GM19238 (cell line): ENCODE data around the gene USP10.

Source experiments
- DNase-seq: peaks from one replicate; pipeline ENCODE4 v3.0.0; 2011; ENCODE audit warnings: low spot score; ENCODE audit not compliant: insufficient read length

USP10 gene

DNA sequence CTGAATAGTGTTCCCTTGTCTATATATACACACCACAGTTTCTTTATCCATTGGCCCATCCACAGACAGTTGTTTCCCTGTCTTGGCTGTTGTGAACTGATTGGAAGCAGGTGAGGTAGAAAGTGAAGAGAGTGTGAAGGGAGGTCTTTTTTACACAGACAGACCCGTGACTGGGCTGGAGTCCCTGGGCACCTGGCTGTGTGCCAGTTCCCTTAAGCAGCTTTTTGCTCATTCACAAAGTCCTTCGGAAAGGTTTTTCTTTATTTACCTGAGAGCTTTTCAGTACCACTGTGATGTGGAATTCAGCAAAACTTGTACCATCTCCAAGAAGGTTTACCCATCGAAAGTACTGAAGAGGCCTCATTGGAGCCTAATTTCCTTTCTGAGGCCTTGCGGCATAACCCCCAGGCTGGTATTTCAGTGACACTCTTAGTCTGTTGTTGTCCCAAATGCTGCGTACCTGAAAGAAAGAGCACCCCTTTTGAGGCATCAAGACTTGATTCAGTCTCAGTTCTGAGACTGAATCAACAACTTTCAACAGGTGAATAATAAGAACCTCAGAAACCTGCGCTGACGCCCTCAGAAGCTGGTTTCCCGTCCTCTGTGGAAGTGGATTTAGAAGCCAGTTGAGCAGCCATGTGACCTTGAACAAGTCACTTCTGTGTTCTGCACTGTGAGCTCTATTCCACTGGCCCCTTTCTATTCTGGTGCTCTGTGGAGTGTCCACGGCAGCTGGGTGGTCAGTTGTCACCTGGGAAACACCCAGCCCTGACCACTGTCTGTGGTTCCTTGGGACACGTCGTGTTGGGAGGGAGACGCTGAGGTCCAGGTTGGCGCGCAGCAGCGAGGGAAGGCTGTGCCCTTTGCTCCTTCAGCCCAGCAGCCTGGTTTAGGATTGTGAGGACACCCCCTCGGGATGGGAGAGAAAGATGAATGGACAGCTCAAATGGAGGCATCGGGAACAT, 66.1 kb downstream of the USP10 start:
- no peak for DNase-seq

DNA sequence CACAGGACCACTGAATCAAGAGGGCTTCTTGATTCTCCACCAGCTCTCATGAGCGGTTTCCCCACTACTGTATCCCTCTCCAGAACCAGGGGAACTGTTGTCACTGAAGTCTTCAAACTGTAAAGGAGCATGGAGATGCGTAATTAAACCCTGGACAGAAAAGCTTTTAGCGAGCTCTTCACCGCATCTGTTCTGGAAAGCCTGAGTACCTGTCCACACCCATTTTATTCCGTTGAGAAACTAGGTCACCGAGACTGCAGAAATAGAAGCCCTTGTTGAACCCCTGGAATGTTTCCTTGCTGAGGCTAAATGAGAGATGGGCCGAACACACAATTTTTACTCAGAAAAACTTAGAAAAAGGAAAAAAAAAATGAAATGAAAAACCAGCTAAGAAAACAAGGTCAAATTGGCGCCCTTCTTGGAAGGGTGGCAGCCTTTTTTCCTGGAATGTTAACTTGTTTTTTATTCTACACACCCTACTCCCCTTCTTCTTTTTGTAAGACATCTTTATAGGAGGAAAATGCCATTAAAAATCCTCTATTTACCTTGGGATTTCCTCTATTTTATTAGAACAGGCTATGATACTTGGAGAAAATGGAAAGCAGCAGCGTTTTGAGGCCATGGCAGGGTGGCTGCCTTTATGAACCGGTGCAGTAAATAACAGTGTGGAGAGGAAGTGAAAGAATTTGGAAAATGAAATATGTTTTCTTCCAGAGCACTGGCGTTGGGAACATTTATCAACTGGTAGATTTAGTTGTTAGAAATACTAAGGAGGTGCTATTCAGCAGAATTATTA, 67.4 kb downstream of the USP10 start:
- DNase-seq = no peak

DNA sequence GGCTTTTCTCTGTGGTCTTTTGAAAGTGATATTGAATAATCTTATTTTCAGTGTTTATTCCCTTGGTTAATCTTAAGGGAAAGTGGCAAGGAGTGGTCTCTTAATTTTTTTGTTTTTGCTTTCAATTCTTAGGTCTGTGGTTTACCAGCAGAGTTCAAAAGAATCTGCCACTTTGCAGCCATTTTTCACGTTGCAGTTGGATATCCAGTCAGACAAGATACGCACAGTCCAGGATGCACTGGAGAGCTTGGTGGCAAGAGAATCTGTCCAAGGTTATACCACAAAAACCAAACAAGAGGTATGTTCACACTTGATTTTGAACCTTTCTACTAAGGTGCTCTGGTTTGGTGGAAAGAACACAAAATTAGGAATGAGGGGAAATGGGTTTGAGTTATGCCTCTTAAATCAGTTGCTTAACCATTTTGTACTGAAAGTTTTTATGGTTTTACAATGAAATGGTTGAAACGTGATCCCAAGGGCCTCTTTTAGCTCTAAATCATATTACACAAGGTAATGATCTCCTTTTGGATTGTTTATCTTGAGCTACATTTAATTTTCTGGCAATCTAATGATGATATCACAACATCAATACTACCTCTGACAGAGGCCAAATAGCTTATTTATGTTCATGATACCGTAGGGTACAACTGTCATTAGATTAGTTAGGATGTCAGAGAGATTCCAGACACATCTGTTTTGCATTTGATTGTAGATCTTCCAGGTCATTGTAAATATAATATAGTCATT, 68.4 kb downstream of the USP10 start:
- no peak for DNase-seq

DNA sequence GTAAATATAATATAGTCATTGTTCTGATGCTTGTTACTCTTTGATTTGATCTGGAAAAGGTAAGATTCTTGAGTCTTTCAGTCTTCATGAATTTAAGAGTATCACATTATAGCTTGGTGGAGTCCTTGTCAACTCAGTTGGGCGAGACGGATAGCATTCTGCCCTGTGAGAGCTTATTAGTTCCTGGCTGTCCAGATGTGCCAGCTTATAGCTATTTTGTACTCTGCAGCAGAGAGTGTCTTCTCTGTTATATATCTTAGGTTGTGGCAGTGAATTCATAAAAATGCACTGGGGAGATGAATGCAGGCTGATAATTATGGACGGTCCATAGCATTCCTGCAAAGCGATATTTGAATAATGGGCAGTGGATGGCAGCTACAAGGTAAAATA, 69.0 kb downstream of the USP10 start:
- no peak for DNase-seq

DNA sequence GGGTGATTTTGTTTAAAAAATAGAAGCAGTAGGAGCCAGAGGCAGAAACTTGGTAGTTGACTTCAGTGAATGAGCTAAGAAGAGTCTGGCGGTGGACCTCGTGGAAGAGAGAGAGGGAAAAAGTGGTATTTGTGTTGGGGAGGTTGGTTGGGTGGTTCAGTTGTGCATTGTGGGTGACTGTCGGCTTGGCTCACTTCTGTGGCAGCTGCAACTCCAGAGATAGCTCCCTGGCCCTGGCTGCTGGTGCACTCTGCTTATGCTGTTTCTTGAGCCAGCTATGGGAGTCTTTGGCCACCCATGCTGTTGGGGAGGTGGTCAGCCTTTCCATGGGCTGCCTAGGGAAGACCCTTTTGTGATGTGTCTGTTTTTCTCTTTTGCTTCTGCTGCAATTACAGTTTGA, 69.6 kb downstream of the USP10 start:
- DNase-seq = no peak

DNA sequence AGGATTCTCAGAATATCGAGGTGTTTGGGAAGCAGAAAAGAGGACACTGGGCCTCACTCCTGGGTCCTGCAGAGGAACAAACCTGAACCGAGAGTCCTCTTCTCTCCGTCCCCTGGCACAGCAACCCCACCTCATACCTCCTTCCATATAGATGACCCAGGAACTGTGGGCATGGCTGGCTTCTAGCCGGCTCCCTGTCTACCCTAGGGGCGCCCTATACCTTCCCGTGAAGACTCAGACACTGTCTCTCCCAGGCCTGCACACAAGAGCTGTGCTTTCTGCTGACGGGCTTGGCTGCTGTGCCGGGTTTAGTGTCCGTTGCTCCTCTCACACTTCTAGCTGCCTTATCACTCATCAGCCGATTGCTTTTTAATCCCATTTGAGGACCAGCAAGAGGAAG, 73.5 kb downstream of the USP10 start:
- DNase-seq = no peak

DNA sequence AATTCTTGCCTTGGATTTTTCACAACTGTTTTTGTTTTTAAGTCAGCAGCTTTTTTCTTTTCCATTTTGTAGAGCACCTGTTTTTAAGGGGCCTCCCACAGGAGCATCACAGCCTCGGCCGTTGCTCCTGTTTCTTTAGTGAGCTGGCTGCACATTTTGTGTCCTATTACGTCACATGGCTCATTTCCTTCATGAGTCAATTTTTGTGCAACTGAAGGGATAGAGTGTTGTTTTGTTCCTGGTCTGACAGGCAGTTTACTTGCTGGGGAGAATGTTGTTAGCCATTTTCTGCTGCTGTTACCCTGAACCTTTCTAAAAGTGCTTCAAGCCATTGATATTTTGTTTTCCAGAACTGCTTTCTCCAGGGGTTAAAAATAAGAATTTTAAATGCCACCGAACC, 75.0 kb downstream of the USP10 start:
- no peak for DNase-seq

DNA sequence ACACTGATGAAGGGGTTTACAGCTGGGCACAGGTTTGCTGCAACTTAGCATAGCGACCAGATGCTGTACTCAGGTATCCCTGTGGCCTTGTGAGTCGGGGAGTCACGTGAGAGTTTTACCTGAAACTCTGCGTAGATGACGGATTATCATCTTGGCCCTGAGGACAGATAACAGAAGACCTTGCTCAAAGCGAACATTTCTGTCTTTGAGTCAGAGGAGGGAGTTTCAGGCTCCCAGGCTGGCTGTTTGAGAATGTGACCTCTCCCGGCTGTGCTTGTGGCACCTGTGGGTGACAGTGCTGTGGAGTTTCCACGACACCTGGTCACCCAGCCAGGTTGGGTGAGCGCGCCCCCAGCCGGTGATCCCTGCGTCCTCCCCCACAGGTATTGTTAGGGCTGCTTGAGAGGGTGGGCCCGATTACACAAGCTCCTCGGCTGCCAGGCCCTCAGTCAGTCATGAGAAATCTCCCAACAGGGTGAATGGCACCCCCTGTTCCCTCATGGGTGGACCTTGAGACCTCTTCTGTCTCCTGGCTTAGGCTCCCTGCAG, 75.5 kb downstream of the USP10 start:
- no peak for DNase-seq

DNA sequence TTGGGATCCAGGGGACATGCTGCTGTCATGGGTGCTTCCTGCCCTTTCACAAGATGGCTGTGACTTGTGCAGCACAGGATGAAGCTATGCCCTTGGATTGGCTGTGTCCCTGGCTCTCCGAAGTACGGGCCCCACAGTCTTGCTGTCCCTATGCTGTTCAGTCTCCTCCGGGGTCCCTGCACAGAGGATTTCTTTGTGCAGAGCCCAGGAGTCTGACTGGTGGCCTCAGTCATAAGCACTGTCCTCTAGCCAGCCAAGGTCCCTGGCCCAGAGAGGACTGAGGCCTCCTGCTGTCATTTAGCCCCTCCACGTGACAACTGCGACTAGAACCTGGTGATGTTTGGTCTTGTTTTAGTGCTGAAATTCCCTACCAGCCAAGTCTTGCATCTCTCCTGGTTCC, 77.6 kb downstream of the USP10 start:
- no peak for DNase-seq

DNA sequence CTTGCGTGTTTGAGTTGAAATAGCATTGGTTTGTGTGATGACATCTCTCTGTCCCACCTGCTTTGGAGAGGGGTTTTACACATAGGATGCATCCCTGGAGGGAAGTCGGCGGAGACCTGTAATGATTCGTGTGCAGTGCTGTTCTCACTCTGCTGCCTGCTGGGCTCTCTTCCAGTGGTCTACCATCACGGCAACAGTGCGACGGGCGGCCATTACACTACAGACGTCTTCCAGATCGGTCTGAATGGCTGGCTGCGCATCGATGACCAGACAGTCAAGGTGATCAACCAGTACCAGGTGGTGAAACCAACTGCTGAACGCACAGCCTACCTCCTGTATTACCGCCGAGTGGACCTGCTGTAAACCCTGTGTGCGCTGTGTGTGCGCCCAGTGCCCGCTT, 78.9 kb downstream of the USP10 start:
- DNase-seq = no peak

DNA sequence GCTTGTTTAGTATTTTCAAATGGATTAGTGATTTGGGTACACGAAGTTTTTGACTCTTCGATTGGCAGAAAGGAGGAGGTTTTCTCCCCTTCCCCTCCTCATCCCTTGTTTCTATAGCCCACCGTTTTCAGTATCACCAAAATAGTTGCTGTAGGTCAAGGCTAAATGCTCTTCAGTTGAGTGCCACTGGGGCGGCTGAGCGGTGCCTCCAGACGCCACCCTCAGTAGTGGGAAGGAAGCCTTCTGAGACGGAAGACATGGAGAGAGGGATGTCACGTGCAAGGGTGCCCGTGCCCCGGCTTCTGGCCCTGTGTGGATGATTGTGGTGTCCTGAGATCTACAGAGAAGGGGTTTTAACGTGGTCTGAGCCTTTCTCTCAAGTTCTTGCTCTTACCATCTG, 80.3 kb downstream of the USP10 start:
- DNase-seq = no peak

DNA sequence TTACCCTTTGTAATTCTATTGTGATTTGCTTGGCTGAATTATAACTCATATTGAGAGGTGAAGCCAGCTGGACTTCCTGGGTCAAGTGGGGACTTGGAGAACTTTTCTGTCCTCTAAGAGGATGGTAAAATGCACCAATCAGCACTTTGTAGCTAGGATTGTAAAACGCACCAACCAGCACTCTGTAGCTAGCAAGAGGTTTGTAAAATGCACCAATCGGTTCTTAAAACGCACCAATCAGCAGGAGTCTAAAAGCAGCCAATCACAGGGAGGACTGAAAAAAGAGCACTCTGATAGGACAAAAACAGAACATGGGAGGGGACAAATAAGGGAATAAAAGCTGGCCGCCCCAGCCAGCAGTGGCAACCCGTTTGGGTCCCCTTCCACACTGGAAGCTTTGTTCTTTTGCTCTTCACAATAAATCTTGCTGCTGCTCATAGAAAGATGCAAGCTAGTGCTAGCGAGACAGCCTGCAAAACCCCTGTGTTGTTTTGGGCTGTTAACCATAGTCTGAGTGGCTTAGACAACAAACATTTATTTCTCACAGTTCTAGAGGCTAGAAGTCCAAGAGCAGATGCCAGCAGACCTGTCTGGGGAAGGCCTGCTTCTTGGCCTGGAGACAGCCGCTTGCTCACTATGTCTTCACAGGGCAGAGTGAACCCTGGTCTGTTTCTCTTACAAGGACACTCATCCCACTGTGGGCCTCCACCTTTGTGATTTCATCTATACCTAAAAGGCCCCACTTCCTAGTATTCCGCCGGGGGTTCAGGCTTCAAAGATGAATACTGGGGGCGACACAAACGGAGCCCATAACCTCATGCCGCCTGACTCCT, 81.0 kb downstream of the USP10 start:
- DNase-seq = no peak

DNA sequence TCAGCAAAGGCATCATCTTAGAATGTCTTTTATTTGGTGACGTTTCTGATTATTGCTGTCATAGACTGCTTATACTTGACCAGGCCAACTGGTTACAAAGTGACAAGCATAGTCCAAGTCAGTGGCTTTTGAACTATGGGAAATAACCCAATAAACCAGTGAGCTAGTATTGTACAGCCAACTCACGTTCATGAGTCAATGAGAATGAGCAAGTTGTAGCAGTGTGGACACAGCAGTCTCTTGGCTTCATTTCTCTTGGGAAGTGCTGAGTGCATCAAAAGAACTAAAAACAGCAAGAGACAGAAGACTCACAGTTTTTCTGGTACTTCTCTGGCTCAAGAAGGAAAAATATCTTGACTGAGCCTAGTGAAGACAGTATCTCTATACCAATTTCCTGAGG, 83.0 kb downstream of the USP10 start:
- no peak for DNase-seq

DNA sequence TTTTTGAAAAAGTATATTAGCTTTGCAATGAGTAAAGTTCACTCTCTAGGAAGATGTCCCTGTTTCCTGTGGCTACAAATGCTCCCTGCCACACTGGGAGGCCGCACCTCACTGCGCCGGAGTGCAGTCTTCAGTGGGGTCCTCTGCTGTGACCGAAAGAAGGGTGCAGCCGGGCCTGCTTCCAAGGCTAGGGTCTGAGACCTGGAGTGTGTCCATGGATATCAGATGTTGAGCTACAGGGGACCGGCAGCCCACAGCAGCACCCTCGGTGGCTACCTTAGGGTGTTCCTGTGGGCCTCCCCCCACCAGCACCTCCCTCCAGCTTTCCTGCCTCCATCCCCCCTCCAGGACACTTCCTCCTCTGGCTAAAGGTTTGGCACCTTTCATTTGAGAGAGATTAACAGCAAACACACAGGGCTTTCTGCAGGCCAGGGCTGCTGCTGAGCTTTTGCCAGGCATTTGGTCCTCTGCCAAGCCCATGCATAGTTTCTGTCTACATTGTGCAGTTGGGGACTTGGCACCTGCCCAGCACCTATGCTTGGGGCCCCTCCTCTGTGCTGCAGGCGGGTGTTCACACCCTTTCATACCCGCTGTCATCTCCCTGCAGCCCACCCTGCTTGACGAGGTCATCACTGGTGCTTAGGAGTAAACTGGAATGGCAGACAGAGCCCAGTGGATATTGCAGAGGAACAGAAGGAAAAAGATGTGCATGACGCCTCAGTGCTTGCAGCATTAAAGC, 86.2 kb downstream of the USP10 start:
- DNase-seq = no peak

DNA sequence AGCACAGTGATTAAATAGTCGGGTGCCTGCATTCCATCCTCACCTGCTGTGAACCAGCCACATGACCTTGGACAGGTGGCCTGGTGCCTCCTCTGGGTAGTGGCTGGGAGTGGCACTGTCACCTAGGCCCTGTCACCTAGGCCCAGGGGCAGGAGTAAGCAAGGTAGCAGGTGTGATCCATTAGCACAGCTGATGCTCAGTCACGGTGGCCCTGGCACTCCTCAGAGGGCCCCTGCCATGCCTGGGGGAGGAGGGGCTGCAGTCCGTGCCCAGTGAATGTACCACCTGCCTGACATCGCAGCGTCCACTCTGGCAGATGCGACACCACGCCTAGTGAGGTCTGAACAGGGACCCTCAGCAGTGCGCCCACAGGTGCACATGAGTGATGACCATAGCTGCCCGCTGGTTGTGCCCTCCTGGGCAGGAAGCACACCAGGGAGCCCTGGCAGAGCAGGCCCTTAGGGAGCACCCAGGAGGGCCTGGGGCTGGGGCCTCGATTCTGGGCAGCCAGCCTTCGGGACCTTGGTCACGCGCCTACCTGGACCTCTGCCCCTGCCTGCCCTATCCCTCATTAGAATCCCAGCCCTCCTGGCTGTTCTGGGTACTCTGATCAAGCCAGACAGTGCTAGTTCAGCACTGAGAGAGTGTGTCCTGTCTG, 86.9 kb downstream of the USP10 start:
- DNase-seq = no peak

DNA sequence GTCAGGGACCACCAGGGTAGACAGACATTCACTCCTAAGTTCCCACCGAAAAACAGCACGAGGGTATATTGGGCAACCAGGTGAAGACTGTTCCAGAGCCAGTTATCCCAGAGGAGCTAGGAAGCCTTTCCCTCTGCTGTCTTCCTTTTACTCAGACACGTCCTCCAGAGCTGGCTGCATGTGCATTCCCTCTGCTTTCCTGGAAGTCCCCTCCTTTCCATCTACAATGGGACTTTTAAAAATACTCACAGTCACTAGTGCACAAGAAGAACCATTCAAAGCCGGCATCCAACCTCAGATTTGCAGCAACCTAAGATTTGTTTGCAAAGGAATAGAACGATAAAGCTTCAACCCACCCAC, 87.4 kb downstream of the USP10 start:
- no peak for DNase-seq

DNA sequence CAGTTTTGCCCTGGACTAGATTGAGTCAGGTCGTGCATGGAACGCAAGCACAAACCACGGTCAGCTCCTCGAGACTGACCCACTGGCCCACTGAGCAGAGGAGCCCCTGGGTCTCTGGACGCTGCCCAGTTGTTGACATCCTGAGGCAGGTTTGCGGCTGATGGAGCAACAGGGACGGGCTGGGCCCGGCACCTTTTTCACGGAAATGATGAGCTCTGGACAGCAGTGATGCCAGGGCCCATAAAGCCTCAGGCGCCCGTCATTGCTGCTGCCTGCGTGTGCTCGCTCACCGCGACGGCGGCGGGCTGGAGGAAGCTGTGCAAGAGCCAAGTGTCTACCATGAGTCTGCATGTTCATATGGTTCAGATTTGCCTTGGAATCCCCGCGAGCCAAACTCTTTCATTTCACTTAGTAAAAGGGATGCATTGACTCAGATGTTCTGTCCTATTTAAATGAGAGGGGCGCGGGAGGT, 89.2 kb downstream of the USP10 start:
- DNase-seq = no peak

DNA sequence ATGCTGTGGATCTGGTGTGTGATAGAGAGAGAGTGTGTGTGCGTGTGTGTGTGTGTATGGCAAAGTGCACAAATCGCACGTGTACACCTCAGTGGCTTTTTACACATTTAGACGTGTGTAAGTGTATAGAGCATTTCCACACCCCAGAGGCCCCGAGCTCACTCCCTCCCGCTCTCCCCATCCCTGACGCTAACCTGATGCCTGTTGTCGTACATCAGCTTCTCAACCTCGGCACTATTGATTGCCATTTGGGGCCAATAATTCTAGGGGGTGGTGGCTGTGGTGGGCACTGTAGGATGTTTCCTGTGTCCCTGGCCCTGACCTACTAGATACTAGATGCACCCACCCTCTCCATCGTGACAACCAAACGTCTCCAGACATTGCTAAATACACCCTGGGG, 89.6 kb downstream of the USP10 start:
- DNase-seq = no peak

DNA sequence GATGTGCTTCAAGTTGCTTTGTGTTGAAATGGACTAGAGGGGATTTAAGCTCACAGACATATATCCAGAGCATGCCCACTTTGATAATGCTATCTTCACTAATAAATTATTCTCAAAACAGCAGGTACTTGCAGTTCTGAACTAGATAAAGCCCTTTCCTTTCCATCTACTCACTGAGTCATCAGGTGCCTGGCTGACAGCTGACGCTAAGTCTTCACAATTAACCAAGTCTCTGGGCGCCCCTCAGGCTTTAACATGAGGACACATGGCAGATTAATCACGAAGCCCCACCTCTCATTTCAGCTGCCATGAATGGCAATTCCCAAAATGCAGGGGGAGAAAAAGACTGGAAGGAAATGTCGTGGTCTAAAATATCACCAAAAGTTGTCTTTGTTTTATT, 90.5 kb downstream of the USP10 start:
- no peak for DNase-seq
